Epithelial cell of proximal tubule (primary cell): ENCODE results near the gene CDC42EP3. TPM values are rescaled to one million over a fixed set of nuclear protein-coding genes. Genes with fewer than 3 reads are reported as not detected.

Source experiments
- DNase-seq: peaks from one replicate; pipeline ENCODE4 v3.0.0-alpha.2; 2011; ENCODE audit warnings: low read depth
- H3K4me3 ChIP-seq: 2 replicates; pipeline ENCODE4 v1.5.1; 2011; ENCODE audit warnings: low read depth, mild to moderate bottlenecking, low read length
- total RNA-seq: library from RNA; depleted of rRNA; stranded (reverse); fragments of >200 nt; gene quantifications from 2 replicates; pipeline ENCODE4 v1.2.3, GENCODE V29; 2015
- TF ChIP-seq, protein P1 (sequence below): conservative IDR thresholded peaks from 2 replicates; pipeline ENCODE4 v1.5.1; 2012; ENCODE audit warnings: low read depth, mild to moderate bottlenecking, low read length

Gene CDC42EP3
- total RNA-seq, 1 donor from 2014 or later: 30.0 TPM

DNA sequence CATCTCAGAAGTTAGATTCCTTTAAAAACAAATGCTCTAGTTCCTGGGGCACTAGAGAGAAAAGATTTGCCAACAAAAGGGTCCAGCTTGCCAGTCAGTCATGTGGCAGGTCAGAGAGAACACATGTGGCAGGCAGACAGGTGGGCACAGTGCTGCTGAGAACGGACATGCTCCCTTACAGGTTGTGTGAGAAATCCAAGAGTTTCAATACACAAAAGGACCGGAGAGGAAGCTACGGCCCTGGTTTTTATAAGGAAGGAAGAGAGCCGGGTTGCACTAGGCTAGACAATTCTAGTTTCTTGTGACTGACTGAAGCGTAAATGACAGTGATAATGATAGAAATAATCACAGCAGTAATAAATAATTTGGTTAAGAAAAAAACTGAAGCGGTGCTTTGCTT, 18.3 kb downstream of the CDC42EP3 start:
- TF ChIP-seq, protein P1, sequence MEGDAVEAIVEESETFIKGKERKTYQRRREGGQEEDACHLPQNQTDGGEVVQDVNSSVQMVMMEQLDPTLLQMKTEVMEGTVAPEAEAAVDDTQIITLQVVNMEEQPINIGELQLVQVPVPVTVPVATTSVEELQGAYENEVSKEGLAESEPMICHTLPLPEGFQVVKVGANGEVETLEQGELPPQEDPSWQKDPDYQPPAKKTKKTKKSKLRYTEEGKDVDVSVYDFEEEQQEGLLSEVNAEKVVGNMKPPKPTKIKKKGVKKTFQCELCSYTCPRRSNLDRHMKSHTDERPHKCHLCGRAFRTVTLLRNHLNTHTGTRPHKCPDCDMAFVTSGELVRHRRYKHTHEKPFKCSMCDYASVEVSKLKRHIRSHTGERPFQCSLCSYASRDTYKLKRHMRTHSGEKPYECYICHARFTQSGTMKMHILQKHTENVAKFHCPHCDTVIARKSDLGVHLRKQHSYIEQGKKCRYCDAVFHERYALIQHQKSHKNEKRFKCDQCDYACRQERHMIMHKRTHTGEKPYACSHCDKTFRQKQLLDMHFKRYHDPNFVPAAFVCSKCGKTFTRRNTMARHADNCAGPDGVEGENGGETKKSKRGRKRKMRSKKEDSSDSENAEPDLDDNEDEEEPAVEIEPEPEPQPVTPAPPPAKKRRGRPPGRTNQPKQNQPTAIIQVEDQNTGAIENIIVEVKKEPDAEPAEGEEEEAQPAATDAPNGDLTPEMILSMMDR: no peak
- no peak overlapping the region for H3K4me3 ChIP-seq
- DNase-seq: no peak

DNA sequence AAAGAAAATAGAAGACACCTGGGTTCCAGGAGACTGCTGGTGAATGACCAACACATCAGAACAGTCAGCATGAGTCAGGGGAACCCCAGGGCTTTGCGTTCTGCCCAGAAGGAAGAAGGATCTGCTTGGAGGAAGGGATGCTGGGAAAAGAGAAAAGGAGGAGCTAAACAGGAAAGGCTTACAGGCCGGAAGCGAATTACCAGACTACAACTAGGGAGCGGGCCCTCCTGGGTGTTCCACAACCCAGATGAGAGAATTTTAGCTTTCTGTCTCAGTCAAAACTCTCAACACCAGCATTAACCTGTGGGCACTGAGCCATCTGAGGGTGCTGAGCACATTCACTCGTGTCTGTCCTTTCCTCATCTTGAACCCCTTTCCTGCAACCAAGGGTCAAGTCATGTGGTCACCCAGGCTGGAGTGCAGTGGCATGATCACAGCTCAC, 19.2 kb downstream of the CDC42EP3 start:
- DNase-seq: peak; percentile 71
- TF ChIP-seq, protein P1: no peak
- no peak overlapping the region for H3K4me3 ChIP-seq

DNA sequence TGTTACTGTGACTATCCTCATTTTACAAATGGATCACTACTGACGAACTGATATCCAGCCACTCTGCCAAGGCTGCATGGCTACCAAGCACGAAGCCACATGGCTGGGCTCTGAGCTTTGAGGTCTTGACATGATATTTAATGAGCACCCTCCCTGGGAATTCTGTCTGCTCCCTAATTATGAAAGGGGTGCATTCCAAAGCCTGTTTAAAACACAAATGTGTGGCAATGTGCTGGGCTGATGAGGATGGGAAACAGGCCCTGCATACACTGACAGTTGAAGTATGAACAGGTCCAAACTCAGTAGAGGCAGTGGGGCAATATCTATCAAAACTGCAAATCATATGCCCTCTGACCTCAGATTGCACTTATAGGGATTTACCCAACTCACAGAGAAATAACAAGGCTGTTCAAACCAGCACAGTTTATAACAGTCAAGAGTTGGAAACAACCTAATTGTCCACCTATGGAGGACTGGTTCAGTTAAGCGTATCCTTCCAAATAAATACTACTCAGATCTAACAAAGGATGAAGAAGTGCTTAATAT, 20.8 kb downstream of the CDC42EP3 start:
- no peak overlapping the region for H3K4me3 ChIP-seq
- TF ChIP-seq, protein P1: no peak
- DNase-seq: no peak

DNA sequence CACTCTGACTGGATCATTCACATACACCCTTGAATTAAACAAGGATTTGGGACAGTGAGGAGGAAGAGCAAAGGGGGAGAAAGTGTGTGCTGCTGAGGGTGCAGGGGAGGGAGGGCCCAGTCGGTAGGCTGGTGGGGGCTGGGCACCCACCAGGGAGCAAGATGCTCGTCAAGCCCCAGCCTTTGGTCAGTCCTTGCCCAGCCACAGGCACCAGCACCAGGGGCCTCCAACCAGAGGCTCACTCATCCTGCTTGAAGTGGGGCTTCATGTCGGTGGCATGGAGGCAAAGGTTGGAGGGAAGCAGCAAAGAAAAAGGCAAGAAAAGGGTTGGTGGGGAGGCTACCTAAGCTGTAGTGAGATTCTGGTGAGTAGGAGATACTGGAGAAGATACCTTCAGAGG, 21.9 kb downstream of the CDC42EP3 start:
- DNase-seq: no peak
- TF ChIP-seq, protein P1: no peak
- H3K4me3 ChIP-seq: no peak overlapping the region

DNA sequence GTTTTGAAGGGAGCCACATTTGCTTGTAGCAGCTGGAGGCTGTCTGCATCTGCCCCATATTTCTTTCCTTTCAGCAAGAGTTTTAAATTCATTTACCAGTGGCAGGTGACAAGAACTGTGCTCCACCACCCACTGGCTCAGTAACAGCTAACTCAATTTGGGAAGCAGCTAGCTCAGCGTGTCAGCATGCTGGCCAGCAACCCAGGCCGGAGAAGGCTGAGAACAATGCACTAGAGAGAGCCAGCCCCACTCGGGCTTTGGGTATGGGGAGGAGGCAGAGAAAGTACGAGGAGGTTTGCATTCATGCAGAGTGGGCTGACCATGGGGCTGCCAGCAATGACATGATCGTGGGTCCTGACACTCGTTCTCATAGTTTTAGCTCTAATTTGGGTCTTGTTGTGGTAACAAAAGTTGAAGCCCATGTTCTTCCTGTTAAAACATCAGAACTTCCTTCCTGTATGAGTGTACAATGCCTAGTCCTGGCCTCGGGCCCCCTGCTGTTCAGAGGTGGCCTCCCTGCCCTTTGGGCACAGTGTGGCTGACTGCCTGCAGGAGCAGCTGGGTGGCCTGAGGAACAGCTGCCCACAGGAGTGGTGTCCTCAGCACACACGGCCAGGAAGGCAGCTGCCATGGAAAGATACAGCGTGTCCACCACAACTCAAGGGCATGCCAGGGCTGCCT, 23.0 kb downstream of the CDC42EP3 start:
- DNase-seq: no peak
- TF ChIP-seq, protein P1: no peak
- no peak overlapping the region for H3K4me3 ChIP-seq

DNA sequence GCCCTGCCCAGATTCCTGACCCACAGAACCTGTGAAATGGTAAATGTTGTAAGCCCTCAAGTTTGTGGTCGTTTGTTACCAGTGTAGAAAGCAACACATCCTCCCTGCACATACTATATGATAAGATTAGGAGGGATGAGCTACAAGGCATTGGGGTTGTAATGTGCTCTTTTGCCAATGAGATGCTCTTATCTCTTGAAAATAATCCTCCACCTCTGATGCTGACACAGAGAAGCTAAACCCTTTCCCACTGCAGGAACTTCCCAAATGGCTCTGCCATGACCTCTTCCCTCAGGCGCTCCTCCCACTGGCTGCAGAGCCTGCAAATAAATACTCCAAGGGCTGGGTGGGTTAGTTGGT, 23.5 kb downstream of the CDC42EP3 start:
- H3K4me3 ChIP-seq: no peak overlapping the region
- TF ChIP-seq, protein P1: no peak
- DNase-seq: no peak

DNA sequence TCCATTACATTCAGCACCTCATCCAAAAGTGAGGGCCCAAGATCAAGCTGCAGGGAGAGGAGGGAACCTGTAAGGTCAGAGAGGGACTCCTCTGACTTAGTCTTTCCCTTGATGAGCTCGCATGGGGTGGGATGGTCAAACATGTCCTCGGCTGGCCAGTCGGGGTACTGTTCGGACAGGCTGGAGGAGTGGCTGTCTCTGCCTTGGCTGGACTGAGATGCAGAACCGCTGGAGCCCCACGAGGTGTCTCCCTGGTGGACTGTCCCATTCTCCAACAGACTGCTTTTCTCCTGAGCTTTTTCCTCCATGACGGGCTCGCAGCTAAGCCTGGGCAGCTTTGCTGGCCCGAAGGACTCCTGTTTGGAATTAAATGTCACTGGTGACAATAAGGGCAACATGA, 25.6 kb downstream of the CDC42EP3 start:
- TF ChIP-seq, protein P1: no peak
- DNase-seq: no peak
- no peak overlapping the region for H3K4me3 ChIP-seq
